SK-N-SH treated with all-trans-retinoic acid at 6 μM for 48 hours (cell line): ENCODE measurements around the gene ACSBG1.

ENCODE experiments used
- ATAC-seq: fragments of 200-7000 bp; cut with Tn5 transposase; 3 replicates; pipeline ENCODE4 v1.9.1; 2020; ENCODE audit warnings: mild to moderate bottlenecking, moderate library complexity
- ARNTL ChIP-seq: fragments of 450-650 bp; formaldehyde crosslinking; IDR thresholded peaks from 2 replicates; pipeline ENCODE4 v1.5.0; 2020; ENCODE audit warnings: low read depth, mild to moderate bottlenecking, moderate library complexity, borderline replicate concordance
- BACH2 ChIP-seq: fragments of 250-450 bp; sonication (Bioruptor Pico); IDR thresholded peaks from 2 replicates; pipeline ENCODE4 v1.9.0; 2021; ENCODE audit warnings: mild to moderate bottlenecking, borderline replicate concordance
- CSDC2 ChIP-seq: fragments of 250-450 bp; sonication (Bioruptor Pico); IDR thresholded peaks from 2 replicates; pipeline ENCODE4 v1.5.0; 2020; ENCODE audit warnings: mild to moderate bottlenecking, moderate library complexity
- CSRNP3 ChIP-seq: fragments of 250-450 bp; sonication (Bioruptor Pico); IDR thresholded peaks from 2 replicates; pipeline ENCODE4 v1.5.1; 2021; ENCODE audit warnings: mild to moderate bottlenecking, moderate library complexity
- ESRRG ChIP-seq: fragments of 250-450 bp; sonication (Bioruptor Pico); IDR thresholded peaks from 2 replicates; pipeline ENCODE4 v1.6.1; 2021; ENCODE audit warnings: mild to moderate bottlenecking
- GLIS3 ChIP-seq: fragments of 250-450 bp; sonication (Bioruptor Pico); IDR thresholded peaks from 2 replicates; pipeline ENCODE4 v1.5.0; 2020; ENCODE audit warnings: mild to moderate bottlenecking, moderate library complexity
- ISL1 ChIP-seq: fragments of 250-450 bp; sonication (Bioruptor Pico); IDR thresholded peaks from 2 replicates; pipeline ENCODE4 v2.1.2; 2022; ENCODE audit warnings: mild to moderate bottlenecking, moderate library complexity
- OSR1 ChIP-seq: fragments of 250-450 bp; sonication (Bioruptor Pico); IDR thresholded peaks from 2 replicates; pipeline ENCODE4 v1.8.0; 2022; ENCODE audit warnings: moderate library complexity, mild to moderate bottlenecking, inconsistent platforms
- POU6F1 ChIP-seq: fragments of 250-450 bp; sonication (Bioruptor Pico); IDR thresholded peaks from 2 replicates; pipeline ENCODE4 v1.8.0; 2021; ENCODE audit warnings: low read depth, mild to moderate bottlenecking, moderate library complexity, borderline replicate concordance
- PPARA ChIP-seq: fragments of 250-450 bp; sonication (Bioruptor Pico); IDR thresholded peaks from 2 replicates; pipeline ENCODE4 v1.5.0; 2020; ENCODE audit warnings: mild to moderate bottlenecking, borderline replicate concordance
- RARB ChIP-seq: fragments of 250-450 bp; sonication (Bioruptor Pico); IDR thresholded peaks from 2 replicates; pipeline ENCODE4 v1.8.0; 2021; ENCODE audit warnings: mild to moderate bottlenecking, moderate library complexity
- SNAI2 ChIP-seq: fragments of 250-450 bp; sonication (Bioruptor Pico); IDR thresholded peaks from 2 replicates; pipeline ENCODE4 v1.5.0; 2020; ENCODE audit warnings: mild to moderate bottlenecking, moderate library complexity
- TCF4 ChIP-seq: fragments of 250-450 bp; sonication (Bioruptor Pico); IDR thresholded peaks from 2 replicates; pipeline ENCODE4 v1.8.0; 2021; ENCODE audit warnings: mild to moderate bottlenecking, moderate library complexity, borderline replicate concordance
- TOX ChIP-seq: fragments of 250-450 bp; sonication (Bioruptor Pico); IDR thresholded peaks from 2 replicates; pipeline ENCODE4 v1.8.0; 2021; ENCODE audit warnings: mild to moderate bottlenecking, moderate library complexity, borderline replicate concordance
- ZC3H10 ChIP-seq: fragments of 250-450 bp; sonication (Bioruptor Pico); IDR thresholded peaks from 2 replicates; pipeline ENCODE4 v1.5.1; 2021; ENCODE audit warnings: mild to moderate bottlenecking, moderate library complexity
- ZFP30 ChIP-seq: fragments of 450-650 bp; formaldehyde crosslinking; IDR thresholded peaks from 2 replicates; pipeline ENCODE4 v1.5.0; 2022; ENCODE audit warnings: mild to moderate bottlenecking, moderate library complexity
- ZNF565 ChIP-seq: fragments of 450-650 bp; formaldehyde crosslinking; conservative IDR thresholded peaks from 2 replicates; pipeline ENCODE4 v1.5.0; 2020; ENCODE audit warnings: low read depth, mild to moderate bottlenecking, moderate library complexity
- ZNF70 ChIP-seq: fragments of 450-650 bp; formaldehyde crosslinking; IDR thresholded peaks from 2 replicates; pipeline ENCODE4 v1.5.0; 2020; ENCODE audit warnings: mild to moderate bottlenecking, moderate library complexity
- ZNF8 ChIP-seq: fragments of 450-650 bp; formaldehyde crosslinking; IDR thresholded peaks from 2 replicates; pipeline ENCODE4 v1.5.0; 2020; ENCODE audit warnings: mild to moderate bottlenecking, moderate library complexity
- TF ChIP-seq, protein P1 (sequence below): fragments of 250-450 bp; sonication (Bioruptor Pico); IDR thresholded peaks from 2 replicates; pipeline ENCODE4 v1.5.0; 2020; ENCODE audit warnings: mild to moderate bottlenecking, moderate library complexity
- TF ChIP-seq, protein P2 (sequence below): fragments of 250-450 bp; sonication (Bioruptor Pico); IDR thresholded peaks from 2 replicates; pipeline ENCODE4 v1.5.1; 2020; ENCODE audit warnings: low read depth, mild to moderate bottlenecking, moderate library complexity
- TF ChIP-seq, protein P3 (sequence below): fragments of 250-450 bp; sonication (Bioruptor Pico); IDR thresholded peaks from 2 replicates; pipeline ENCODE4 v1.8.0; 2020; ENCODE audit warnings: mild to moderate bottlenecking, moderate library complexity, borderline replicate concordance

ACSBG1 gene

GRCh38 chr15:78261062-78261461 lies 26.7 kb upstream of the ACSBG1 start:
- ATAC-seq: no peak
- TF ChIP-seq RARB (CRISPR knock-in tag): no peak

DNA sequence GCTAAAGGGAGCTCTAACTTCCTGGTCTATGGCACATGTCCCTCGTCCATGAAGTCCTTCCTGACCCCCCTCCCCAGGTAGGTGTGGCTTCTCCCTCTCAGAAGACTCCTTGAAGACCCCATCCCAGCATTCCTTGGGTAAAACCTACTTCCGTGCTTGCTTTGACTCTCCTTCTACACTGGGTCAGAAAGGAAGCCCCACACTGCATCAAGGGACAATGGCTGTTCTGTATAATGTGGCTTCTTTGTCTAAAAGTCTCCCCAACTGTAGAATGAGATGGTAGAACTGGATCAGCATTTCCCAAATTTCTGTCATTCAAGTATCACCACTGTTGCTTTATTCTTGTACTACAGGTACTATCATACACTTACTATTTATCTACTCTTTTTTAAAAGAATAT lies 26.1 kb upstream of the ACSBG1 start:
- ATAC-seq: no peak
- TF ChIP-seq ZNF565 (CRISPR knock-in tag) (no peak), POU6F1 (no peak), OSR1 (CRISPR knock-in tag) (no peak), ZC3H10 (CRISPR knock-in tag) (no peak), ESRRG (CRISPR knock-in tag) (no peak), BACH2 (CRISPR knock-in tag) (no peak), PPARA (CRISPR knock-in tag) (no peak), CSRNP3 (no peak), ZNF70 (CRISPR knock-in tag) (no peak), ARNTL (CRISPR knock-in tag) (no peak), RARB (CRISPR knock-in tag) (no peak), ZNF8 (CRISPR knock-in tag) (no peak)
- TF ChIP-seq, protein P1, sequence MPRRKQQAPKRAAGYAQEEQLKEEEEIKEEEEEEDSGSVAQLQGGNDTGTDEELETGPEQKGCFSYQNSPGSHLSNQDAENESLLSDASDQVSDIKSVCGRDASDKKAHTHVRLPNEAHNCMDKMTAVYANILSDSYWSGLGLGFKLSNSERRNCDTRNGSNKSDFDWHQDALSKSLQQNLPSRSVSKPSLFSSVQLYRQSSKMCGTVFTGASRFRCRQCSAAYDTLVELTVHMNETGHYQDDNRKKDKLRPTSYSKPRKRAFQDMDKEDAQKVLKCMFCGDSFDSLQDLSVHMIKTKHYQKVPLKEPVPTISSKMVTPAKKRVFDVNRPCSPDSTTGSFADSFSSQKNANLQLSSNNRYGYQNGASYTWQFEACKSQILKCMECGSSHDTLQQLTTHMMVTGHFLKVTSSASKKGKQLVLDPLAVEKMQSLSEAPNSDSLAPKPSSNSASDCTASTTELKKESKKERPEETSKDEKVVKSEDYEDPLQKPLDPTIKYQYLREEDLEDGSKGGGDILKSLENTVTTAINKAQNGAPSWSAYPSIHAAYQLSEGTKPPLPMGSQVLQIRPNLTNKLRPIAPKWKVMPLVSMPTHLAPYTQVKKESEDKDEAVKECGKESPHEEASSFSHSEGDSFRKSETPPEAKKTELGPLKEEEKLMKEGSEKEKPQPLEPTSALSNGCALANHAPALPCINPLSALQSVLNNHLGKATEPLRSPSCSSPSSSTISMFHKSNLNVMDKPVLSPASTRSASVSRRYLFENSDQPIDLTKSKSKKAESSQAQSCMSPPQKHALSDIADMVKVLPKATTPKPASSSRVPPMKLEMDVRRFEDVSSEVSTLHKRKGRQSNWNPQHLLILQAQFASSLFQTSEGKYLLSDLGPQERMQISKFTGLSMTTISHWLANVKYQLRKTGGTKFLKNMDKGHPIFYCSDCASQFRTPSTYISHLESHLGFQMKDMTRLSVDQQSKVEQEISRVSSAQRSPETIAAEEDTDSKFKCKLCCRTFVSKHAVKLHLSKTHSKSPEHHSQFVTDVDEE (CRISPR knock-in tag): no peak

- no peak for TF ChIP-seq TCF4 (CRISPR knock-in tag)
- no peak for TF ChIP-seq ZFP30 (CRISPR knock-in tag)
- no peak for TF ChIP-seq ESRRG (CRISPR knock-in tag)
- no peak for TF ChIP-seq GLIS3
- no peak for TF ChIP-seq ZC3H10 (CRISPR knock-in tag)
- TF ChIP-seq, protein P2, sequence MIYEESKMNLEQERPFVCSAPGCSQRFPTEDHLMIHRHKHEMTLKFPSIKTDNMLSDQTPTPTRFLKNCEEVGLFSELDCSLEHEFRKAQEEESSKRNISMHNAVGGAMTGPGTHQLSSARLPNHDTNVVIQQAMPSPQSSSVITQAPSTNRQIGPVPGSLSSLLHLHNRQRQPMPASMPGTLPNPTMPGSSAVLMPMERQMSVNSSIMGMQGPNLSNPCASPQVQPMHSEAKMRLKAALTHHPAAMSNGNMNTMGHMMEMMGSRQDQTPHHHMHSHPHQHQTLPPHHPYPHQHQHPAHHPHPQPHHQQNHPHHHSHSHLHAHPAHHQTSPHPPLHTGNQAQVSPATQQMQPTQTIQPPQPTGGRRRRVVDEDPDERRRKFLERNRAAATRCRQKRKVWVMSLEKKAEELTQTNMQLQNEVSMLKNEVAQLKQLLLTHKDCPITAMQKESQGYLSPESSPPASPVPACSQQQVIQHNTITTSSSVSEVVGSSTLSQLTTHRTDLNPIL: no peak
- no peak for TF ChIP-seq TOX (CRISPR knock-in tag)
- no peak for ATAC-seq
Measured at GRCh38 chr15:78259232-78259631, 24.9 kb upstream of the ACSBG1 start.

GRCh38 chr15:78257681-78258080 lies 23.3 kb upstream of the ACSBG1 start:
- ATAC-seq: no peak
- TF ChIP-seq ZC3H10 (CRISPR knock-in tag) (no peak), OSR1 (CRISPR knock-in tag) (no peak), ZNF70 (CRISPR knock-in tag) (no peak), ESRRG (CRISPR knock-in tag) (no peak), CSDC2 (CRISPR knock-in tag) (no peak), ISL1 (CRISPR knock-in tag) (no peak), SNAI2 (CRISPR knock-in tag) (no peak), ZNF565 (CRISPR knock-in tag) (no peak), RARB (CRISPR knock-in tag) (no peak), PPARA (CRISPR knock-in tag) (no peak), GLIS3 (no peak), ARNTL (CRISPR knock-in tag) (no peak), BACH2 (CRISPR knock-in tag) (no peak), ZNF8 (CRISPR knock-in tag) (no peak), TCF4 (CRISPR knock-in tag) (no peak)
- TF ChIP-seq, protein P3, sequence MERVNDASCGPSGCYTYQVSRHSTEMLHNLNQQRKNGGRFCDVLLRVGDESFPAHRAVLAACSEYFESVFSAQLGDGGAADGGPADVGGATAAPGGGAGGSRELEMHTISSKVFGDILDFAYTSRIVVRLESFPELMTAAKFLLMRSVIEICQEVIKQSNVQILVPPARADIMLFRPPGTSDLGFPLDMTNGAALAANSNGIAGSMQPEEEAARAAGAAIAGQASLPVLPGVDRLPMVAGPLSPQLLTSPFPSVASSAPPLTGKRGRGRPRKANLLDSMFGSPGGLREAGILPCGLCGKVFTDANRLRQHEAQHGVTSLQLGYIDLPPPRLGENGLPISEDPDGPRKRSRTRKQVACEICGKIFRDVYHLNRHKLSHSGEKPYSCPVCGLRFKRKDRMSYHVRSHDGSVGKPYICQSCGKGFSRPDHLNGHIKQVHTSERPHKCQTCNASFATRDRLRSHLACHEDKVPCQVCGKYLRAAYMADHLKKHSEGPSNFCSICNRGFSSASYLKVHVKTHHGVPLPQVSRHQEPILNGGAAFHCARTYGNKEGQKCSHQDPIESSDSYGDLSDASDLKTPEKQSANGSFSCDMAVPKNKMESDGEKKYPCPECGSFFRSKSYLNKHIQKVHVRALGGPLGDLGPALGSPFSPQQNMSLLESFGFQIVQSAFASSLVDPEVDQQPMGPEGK (CRISPR knock-in tag): no peak
- TF ChIP-seq, protein P1 (CRISPR knock-in tag): no peak
- TF ChIP-seq, protein P2: no peak
